Endothelial cell of umbilical vein (primary cell): ENCODE data around the gene PHC2. TPM values are rescaled to one million over a fixed set of nuclear protein-coding genes. Genes with fewer than 3 reads are reported as not detected.

Experiments used
- BruUV-seq: library from RNA; stranded (reverse); fragments of 400-500 nt; replicated peaks from 2 replicates; lab custom pipeline; 2021; lab: Mats Ljungman, UMichigan
- CTCF ChIA-PET: fragments of 300-600, 350-600 bp; sonication (Branson Sonifier 250); formaldehyde crosslinking; loops from one replicate; lab custom pipeline; 2021; ENCODE audit warnings: antibody characterized with exemption, inconsistent platforms; lab: Charles Lee
- POLR2A ChIA-PET: fragments of 300-600, 350-600 bp; sonication (Branson Sonifier 250); formaldehyde crosslinking; loops from one replicate; lab custom pipeline; 2021; ENCODE audit warnings: antibody characterized with exemption, inconsistent platforms; lab: Charles Lee
- DNase-seq: peaks from one replicate; pipeline ENCODE4 v3.0.0-alpha.2; 2011; ENCODE audit warnings: low read depth, low spot score
- FAIRE-seq: peaks from 2 replicates; lab custom pipeline; 2011; peaks lifted over from hg19 to GRCh38; lab: Jason Lieb, UNC
- H2AFZ ChIP-seq: 2 replicates; pipeline ENCODE4 v1.6.0; 2012; ENCODE audit warnings: low read depth, low read length, control low read depth, inconsistent platforms
- H3K27ac ChIP-seq: 2 replicates; pipeline ENCODE4 v1.5.1; 2011; ENCODE audit warnings: low read depth, mild to moderate bottlenecking, control low read depth, low read length, moderate library complexity; ENCODE audit not compliant: insufficient read depth
- H3K27me3 ChIP-seq, 2 experiments: 2 replicates each; pipeline versions ENCODE4 v1.6.0 to v1.6.1; 2011; ENCODE audit warnings: low read length in 2 of 2, mixed read lengths in 1 of 2; ENCODE audit not compliant: control insufficient read depth in 2 of 2, insufficient read depth in 2 of 2
- H3K36me3 ChIP-seq, 2 experiments: 2 replicates in 1 of 2; 3 replicates in 1 of 2; pipeline ENCODE4 v1.5.1; 2011; ENCODE audit warnings: low read length in 2 of 2, mild to moderate bottlenecking in 1 of 2, moderate library complexity in 1 of 2; ENCODE audit not compliant: control insufficient read depth in 2 of 2, insufficient read depth in 2 of 2; ENCODE audit errors: extremely low read depth in 1 of 2
- H3K4me1 ChIP-seq: 3 replicates; pipeline ENCODE4 v1.5.1; 2011; ENCODE audit warnings: mild to moderate bottlenecking, low read length; ENCODE audit not compliant: control insufficient read depth, insufficient read depth; ENCODE audit errors: extremely low read depth
- H3K4me2 ChIP-seq: 2 replicates; pipeline ENCODE4 v1.6.1; 2011; ENCODE audit warnings: low read length, control low read depth, mixed read lengths; ENCODE audit not compliant: insufficient read depth
- H3K4me3 ChIP-seq, 3 experiments: fragments of 200-600 bp in 1 of 3; sonication (generic), shearing (Covaris generic) in 1 of 3; replicated peaks in 1 of 3; 2 replicates each; pipeline ENCODE4 v1.5.1; 2011 to 2016; ENCODE audit warnings: control low read depth in 3 of 3, low read length in 3 of 3, mild to moderate bottlenecking in 2 of 3, inconsistent platforms in 1 of 3, low read depth in 1 of 3, moderate library complexity in 1 of 3; ENCODE audit not compliant: insufficient read depth in 1 of 3
- H3K79me2 ChIP-seq: 2 replicates; pipeline ENCODE4 v1.6.0; 2012; ENCODE audit warnings: low read length, inconsistent platforms; ENCODE audit not compliant: control insufficient read depth, insufficient read depth
- H3K9ac ChIP-seq: replicated peaks from 2 replicates; pipeline ENCODE3; 2011; ENCODE audit warnings: low read length, control low read depth; ENCODE audit not compliant: insufficient read depth; ENCODE audit errors: extremely low read depth
- H3K9me1 ChIP-seq: replicated peaks from 3 replicates; pipeline ENCODE4 v1.6.0; 2011; ENCODE audit warnings: mild to moderate bottlenecking, low read length; ENCODE audit not compliant: control insufficient read depth, insufficient read depth; ENCODE audit errors: extremely low read depth
- H3K9me3 ChIP-seq: replicated peaks from 2 replicates; pipeline ENCODE4 v1.5.1; 2012; ENCODE audit warnings: low read length, inconsistent platforms; ENCODE audit not compliant: control insufficient read depth, insufficient read depth
- H4K20me1 ChIP-seq: replicated peaks from 2 replicates; pipeline ENCODE3; 2011; ENCODE audit warnings: mild to moderate bottlenecking, low read length; ENCODE audit not compliant: control insufficient read depth, insufficient read depth; ENCODE audit errors: extremely low read depth
- CTCF ChIP-seq, 2 donors: IDR thresholded peaks; 1 replicate in 1 of 2; 2 replicates in 1 of 2; pipeline ENCODE4 v1.5.1; 2011; ENCODE audit warnings: low read length in 2 of 2, mild to moderate bottlenecking in 2 of 2, moderate library complexity in 2 of 2, control low read depth in 1 of 2, inconsistent platforms in 1 of 2, low read depth in 1 of 2; ENCODE audit not compliant: insufficient read depth in 1 of 2; ENCODE audit errors: extremely low read depth in 1 of 2
- EZH2 ChIP-seq: IDR thresholded peaks from 2 replicates; pipeline ENCODE4 v1.6.1; 2012; ENCODE audit warnings: borderline replicate concordance, low read depth, mild to moderate bottlenecking, moderate library complexity, low read length, inconsistent platforms; ENCODE audit not compliant: severe bottlenecking
- FOS ChIP-seq: IDR thresholded peaks from 2 replicates; pipeline ENCODE4 v1.6.1; 2011; ENCODE audit warnings: mild to moderate bottlenecking, low read length, moderate library complexity, borderline replicate concordance; ENCODE audit not compliant: insufficient read depth
- GATA2 ChIP-seq: IDR thresholded peaks from 2 replicates; pipeline ENCODE4 v1.7.0; 2011; ENCODE audit warnings: low read depth, mild to moderate bottlenecking, moderate library complexity, mixed read lengths, low read length; ENCODE audit not compliant: insufficient read length, insufficient read depth
- JUN ChIP-seq: IDR thresholded peaks from 2 replicates; pipeline ENCODE4 v1.6.1; 2011; ENCODE audit warnings: borderline replicate concordance, low read depth; ENCODE audit not compliant: insufficient read length, insufficient read depth
- MYC ChIP-seq: IDR thresholded peaks from one replicate; pipeline ENCODE4 v1.6.1; 2011; ENCODE audit warnings: mild to moderate bottlenecking, low read depth, low read length
- POLR2A ChIP-seq: IDR thresholded peaks from 2 replicates; pipeline ENCODE4 v1.6.1; 2012; ENCODE audit warnings: low read depth, mild to moderate bottlenecking, control low read depth, low read length
- POLR2AphosphoS5 ChIP-seq: IDR thresholded peaks from 2 replicates; pipeline ENCODE4 v1.6.1; 2012; ENCODE audit warnings: low read depth, mild to moderate bottlenecking, control low read depth, low read length, moderate library complexity; ENCODE audit not compliant: insufficient read depth
- dilution Hi-C: fragments of 300-500 bp; cut with MboI; formaldehyde crosslinking; loops from one replicate; pipeline ENCODE4 v1.15.0; 2019; ENCODE audit warnings: low sequenced_read_pairs; ENCODE audit not compliant: extremely low pct_ligation_motif_present
- intact Hi-C: fragments of 100-400 bp; cut with micrococcal nuclease; formaldehyde crosslinking; loops from one replicate; pipeline ENCODE4 v1.10.0; 2022
- polyA plus RNA-seq, 4 experiments: library from polyadenylated mRNA; depleted of rRNA in 3 of 4; stranded (reverse) in 3 of 4; unstranded in 1 of 4; fragments of >200 nt; gene quantifications; 2 replicates each; pipeline versions ENCODE4 v1.2.1 to v1.2.3, GENCODE V29; 2011 to 2012; ENCODE audit warnings: missing spikeins in 1 of 4
- total RNA-seq: library from RNA; stranded (reverse); gene quantifications from 2 replicates; pipeline ENCODE4 v1.2.3, GENCODE V29; 2021
- TF ChIP-seq, protein P1 (sequence below): IDR thresholded peaks from 2 replicates; pipeline ENCODE4 v1.6.1; 2011; ENCODE audit not compliant: insufficient read depth, insufficient read length

Gene PHC2
- total and polyA plus RNA-seq, 2 donors (not counting 3 experiments of a cell fraction or from before 2014, with no cell fraction given): 65.6 to 79.0 TPM

DNA sequence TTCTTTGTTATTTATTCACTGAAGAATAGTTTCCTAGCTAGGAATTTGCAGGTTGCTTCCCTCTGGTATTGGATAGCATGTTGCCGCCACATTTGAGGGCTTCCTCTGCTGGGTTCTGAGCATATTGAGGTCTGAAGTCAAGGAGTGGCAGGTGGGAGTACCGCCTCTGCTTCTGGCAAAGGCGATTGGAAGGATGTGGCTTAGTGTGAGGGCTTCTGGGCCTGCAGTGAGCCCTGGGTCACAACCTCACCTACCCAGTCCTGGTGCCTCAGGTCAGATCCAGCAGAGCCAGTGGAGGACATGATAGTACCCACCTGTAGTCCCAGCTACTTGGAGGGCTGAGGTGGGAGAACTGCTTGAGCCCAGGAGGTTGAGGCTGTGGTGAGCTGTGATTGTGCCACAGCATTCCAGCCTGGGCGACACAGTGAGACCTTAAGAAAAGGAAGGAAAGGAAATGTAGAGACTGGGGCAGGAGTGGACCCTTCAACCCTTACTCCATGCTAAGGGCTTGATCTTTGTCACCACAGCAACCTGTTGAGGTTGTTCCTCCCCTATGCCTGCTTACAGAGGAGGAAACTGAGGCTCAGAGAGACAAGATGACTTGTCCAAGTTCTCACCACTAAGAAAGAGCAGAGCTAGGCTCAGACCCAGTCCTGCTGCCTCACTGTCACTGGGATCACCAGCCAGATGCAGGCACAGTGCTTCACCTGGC is 132.8 kb downstream of the PHC2 start:
- ChIA-PET CTCF (interaction anchor here (0.6 to 5.8 kb wide), 16 partner anchors 20 to 1961 kb away, joined by 3 to 97 read pairs (median 3); partner anchors contain the start of genes A3GALT2, TRIM62 and ZSCAN20), POLR2A (no interaction called here)
- no peak overlapping the region for H3K9ac ChIP-seq
- H3K9me1 ChIP-seq: no peaks in the 10 kb centered on the region
- dilution Hi-C loops: no loop called here
- H3K27me3 ChIP-seq: no peaks in the 10 kb centered on the region
- H3K27ac ChIP-seq: no peak overlapping the region
- peaks cover 3 to 20% of the 10 kb centered on the region in 2 experiments for H3K36me3 ChIP-seq
- no peak for FAIRE-seq
- intact Hi-C loops: loop anchor here (1.0 to 5.0 kb wide), 5 partner anchors 41 to 314 kb away; partner anchors contain the start of gene ZNF362
- TF ChIP-seq MYC: no peak
- no peak for TF ChIP-seq JUN
- H3K9me3 ChIP-seq: no peaks in the 10 kb centered on the region
- no peaks in the 10 kb centered on the region for H4K20me1 ChIP-seq
- H3K4me1 ChIP-seq: no peaks in the 10 kb centered on the region
- no peak overlapping the region for H2AFZ ChIP-seq
- H3K4me2 ChIP-seq: no peak overlapping the region
- BruUV-seq: no TSS peak
- DNase-seq: no peak
- no peaks in the 10 kb centered on the region for H3K79me2 ChIP-seq
- H3K4me3 ChIP-seq: no peak overlapping the region

DNA sequence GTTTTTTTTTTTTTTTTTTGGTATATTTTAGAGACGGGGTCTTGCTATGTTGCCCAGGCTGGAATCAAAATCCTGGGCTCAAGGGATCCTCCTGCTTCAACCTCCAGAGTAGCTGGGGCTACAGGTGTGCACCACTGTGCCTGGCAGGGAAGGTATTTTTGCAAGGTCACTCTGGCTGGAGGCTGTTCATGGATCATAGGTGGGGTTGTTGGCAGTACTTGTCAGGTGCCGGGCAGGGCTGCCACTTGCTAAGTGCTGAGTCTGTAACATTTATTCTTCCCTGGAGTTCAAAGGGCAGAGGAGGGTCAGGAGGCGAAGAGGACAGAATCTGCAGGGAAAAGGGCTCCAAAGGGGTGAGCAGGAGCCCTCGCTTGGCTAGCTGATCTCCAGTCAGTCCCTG is 134.1 kb downstream of the PHC2 start:
- peaks cover 3 to 20% of the 10 kb centered on the region in 2 experiments for H3K36me3 ChIP-seq
- ChIA-PET POLR2A (no interaction called here), CTCF (interaction anchor here (0.7 to 5.8 kb wide), 15 partner anchors 9 to 316 kb away, joined by 3 to 97 read pairs (median 14); partner anchors contain the start of gene ZSCAN20)
- H3K9ac ChIP-seq: no peak overlapping the region
- TF ChIP-seq CTCF (IDR thresholded peaks at IDR 0.05; ENCODE audit: extremely low read depth in 1 of 2, insufficient read depth in 1 of 2, low read depth in 1 of 2, low read length in 2 of 2) (no peak), MYC (no peak), GATA2 (no peak), JUN (no peak), POLR2AphosphoS5 (no peak), POLR2A (no peak), EZH2 (no peak), FOS (no peak)
- TF ChIP-seq, protein P1, sequence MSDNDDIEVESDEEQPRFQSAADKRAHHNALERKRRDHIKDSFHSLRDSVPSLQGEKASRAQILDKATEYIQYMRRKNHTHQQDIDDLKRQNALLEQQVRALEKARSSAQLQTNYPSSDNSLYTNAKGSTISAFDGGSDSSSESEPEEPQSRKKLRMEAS: no peak
- no TSS peak for BruUV-seq
- H4K20me1 ChIP-seq: no peaks in the 10 kb centered on the region
- no peaks in the 10 kb centered on the region for H3K4me1 ChIP-seq
- no peaks in the 10 kb centered on the region for H3K9me3 ChIP-seq
- no peak overlapping the region for H3K4me2 ChIP-seq
- no peak overlapping the region for H3K27ac ChIP-seq
- dilution Hi-C loops: no loop called here
- H3K4me3 ChIP-seq: no peak overlapping the region
- no peaks in the 10 kb centered on the region for H3K27me3 ChIP-seq
- H3K79me2 ChIP-seq: no peaks in the 10 kb centered on the region
- no peak for FAIRE-seq
- no peak overlapping the region for H2AFZ ChIP-seq
- DNase-seq: no peak
- no peaks in the 10 kb centered on the region for H3K9me1 ChIP-seq
- intact Hi-C loops: loop anchor here (5.0 kb wide), 2 partner anchors 40 to 315 kb away; partner anchors contain the start of gene ZNF362
